Common myeloid progenitor, CD34-positive (primary cell): ENCODE results near the gene PTPRN2.

Experiments used
- CTCF ChIA-PET: fragments of 350-600 bp; sonication (Branson Sonifier 250); formaldehyde crosslinking; loops from one replicate; lab custom pipeline; 2021; ENCODE audit warnings: antibody characterized with exemption; lab: Charles Lee
- POLR2A ChIA-PET: fragments of 350-600 bp; sonication (Branson Sonifier 250); formaldehyde crosslinking; loops from one replicate; lab custom pipeline; 2021; ENCODE audit warnings: antibody characterized with exemption; lab: Charles Lee
- DNase-seq, 3 donors: peaks; one replicate each; pipeline versions ENCODE4 v3.0.0 to v3.0.0-alpha.2; 2013
- H3K27ac ChIP-seq, 2 experiments: 1 replicate in 1 of 2; 2 replicates in 1 of 2; pipeline ENCODE4 v1.7.0; 2013; ENCODE audit warnings: inconsistent platforms in 2 of 2, low read length in 2 of 2, mild to moderate bottlenecking in 2 of 2, low read depth in 1 of 2, moderate library complexity in 1 of 2; ENCODE audit not compliant: severe bottlenecking in 2 of 2, insufficient read depth in 1 of 2, poor library complexity in 1 of 2
- H3K27me3 ChIP-seq, 5 experiments: replicated peaks in 2 of 5; 1 replicate in 3 of 5; 2 replicates in 2 of 5; pipeline versions ENCODE4 v1.6.1 to v1.7.0; 2013; ENCODE audit warnings: low read length in 4 of 5, mild to moderate bottlenecking in 2 of 5, moderate library complexity in 2 of 5, inconsistent platforms in 1 of 5; ENCODE audit not compliant: insufficient read depth in 5 of 5, control insufficient read depth in 4 of 5
- H3K36me3 ChIP-seq, 4 experiments: 1 replicate in 2 of 4; 2 replicates in 2 of 4; pipeline versions ENCODE4 v1.6.1 to v1.7.0; 2013; ENCODE audit warnings: low read length in 3 of 4, control low read depth in 1 of 4, mild to moderate bottlenecking in 1 of 4; ENCODE audit not compliant: control insufficient read depth in 4 of 4, insufficient read depth in 4 of 4
- H3K4me1 ChIP-seq, 4 experiments: 1 replicate in 3 of 4; 2 replicates in 1 of 4; pipeline versions ENCODE4 v1.6.1 to v1.7.1; 2013; ENCODE audit warnings: low read length in 3 of 4, mild to moderate bottlenecking in 3 of 4, control low read depth in 1 of 4, inconsistent platforms in 1 of 4, moderate library complexity in 1 of 4; ENCODE audit not compliant: control insufficient read depth in 4 of 4, insufficient read depth in 4 of 4; ENCODE audit errors: control extremely low read depth in 1 of 4
- H3K4me3 ChIP-seq, 7 experiments: 1 replicate in 4 of 7; 2 replicates in 3 of 7; pipeline versions ENCODE4 v1.5.1 to v1.7.0; 2013; ENCODE audit warnings: mild to moderate bottlenecking in 7 of 7, low read length in 6 of 7, moderate library complexity in 6 of 7, inconsistent platforms in 2 of 7, low read depth in 2 of 7, control low read depth in 1 of 7; ENCODE audit not compliant: insufficient read depth in 4 of 7, control insufficient read depth in 1 of 7; ENCODE audit errors: extremely low read depth in 1 of 7
- H3K9me3 ChIP-seq, 5 experiments: 1 replicate in 4 of 5; 2 replicates in 1 of 5; pipeline versions ENCODE4 v1.6.1 to v1.7.1; 2013; ENCODE audit warnings: low read length in 4 of 5, mild to moderate bottlenecking in 2 of 5, inconsistent platforms in 1 of 5, low read depth in 1 of 5, moderate library complexity in 1 of 5; ENCODE audit not compliant: control insufficient read depth in 4 of 5, insufficient read depth in 2 of 5; ENCODE audit errors: control extremely low read depth in 1 of 5
- WGBS: methylation state at CpG from one replicate; pipeline ENCODE4 v1.1.5; 2013; ENCODE audit not compliant: insufficient coverage; 5-methylcytosine and 5-hydroxymethylcytosine counted together

Gene PTPRN2

DNA sequence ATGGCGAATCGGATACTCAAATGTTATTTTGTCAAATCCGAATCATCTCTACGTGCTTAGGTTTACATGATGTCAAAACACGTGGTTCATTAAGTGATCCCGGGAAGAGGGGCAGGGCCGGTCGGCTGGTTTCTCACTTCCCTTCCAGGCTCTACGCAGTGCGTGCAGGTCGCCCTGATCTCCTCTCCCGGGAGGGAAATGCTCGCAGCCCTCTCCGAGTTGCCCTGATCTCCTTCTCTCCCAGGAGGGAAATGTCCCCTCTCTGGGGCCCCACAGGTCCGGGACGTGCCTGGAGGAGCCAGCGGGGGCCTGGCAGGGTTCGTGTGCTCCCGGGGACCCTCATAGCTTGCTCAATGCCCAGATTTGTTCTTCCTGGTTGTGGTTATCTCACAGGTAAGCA lies 1048.1 kb downstream of the PTPRN2 start:
- no peak overlapping the region for H3K4me3 ChIP-seq
- 93% methylated on average over 16 of the region's 19 CpGs for WGBS
- no peak overlapping the region for H3K27ac ChIP-seq
- CTCF ChIA-PET = interaction anchor here (1.2 kb wide), 1 partner anchor 107 kb away, joined by 3 read pairs; no protein-coding TSS in a partner anchor
- DNase-seq = no peak
- peaks cover 0 to 3% (median 0%) of the 10 kb centered on the region in 5 experiments for H3K27me3 ChIP-seq
- no peaks in the 10 kb centered on the region for H3K36me3 ChIP-seq
- H3K4me1 ChIP-seq = no peaks in the 10 kb centered on the region
- H3K9me3 ChIP-seq = no peaks in the 10 kb centered on the region
- POLR2A ChIA-PET = no interaction called here

DNA sequence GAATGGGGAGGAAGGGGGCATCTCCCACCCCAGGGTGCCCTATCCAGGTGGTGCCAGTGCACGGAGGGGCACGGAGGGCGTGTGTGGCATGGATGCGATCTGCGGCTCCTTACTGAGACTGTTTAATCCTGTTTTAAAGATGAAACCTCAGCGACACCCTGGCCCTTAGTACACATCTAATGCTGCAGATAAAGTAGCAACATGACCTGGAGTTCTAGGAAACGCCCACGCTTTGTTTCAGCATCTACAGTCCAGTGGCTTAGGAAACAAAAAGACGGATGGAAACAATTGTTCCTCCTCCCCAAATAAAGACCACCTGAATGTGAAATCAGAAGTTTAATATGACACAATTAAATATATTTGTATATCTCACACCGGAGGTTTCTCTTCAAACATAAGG lies 1048.9 kb downstream of the PTPRN2 start:
- POLR2A ChIA-PET = no interaction called here
- CTCF ChIA-PET = no interaction called here

DNA sequence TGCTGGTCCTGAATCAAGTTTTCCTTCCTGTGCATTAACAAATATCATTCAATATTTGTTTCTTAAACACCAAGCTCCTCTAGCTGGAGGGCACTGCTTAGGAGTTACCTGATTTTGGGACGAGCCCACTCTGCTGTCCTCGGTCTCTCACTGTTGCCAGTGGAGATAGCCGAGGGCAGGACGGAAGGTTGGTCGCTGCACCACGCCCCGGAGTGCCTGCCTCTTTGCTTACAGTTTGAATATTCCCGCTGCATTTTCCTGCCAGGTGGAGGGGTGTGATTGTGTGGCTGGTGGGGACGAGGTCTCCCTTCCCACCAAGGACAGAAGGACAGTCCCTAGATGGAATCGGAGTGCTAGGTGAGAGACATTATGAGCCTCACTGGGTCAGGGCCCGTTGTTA lies 1049.3 kb downstream of the PTPRN2 start:
- ChIA-PET POLR2A (no interaction called here), CTCF (no interaction called here)
- H3K4me1 ChIP-seq = no peaks in the 10 kb centered on the region
- peaks cover 0 to 6% (median 0%) of the 10 kb centered on the region in 5 experiments for H3K27me3 ChIP-seq
- WGBS = 97% methylated on average over 8 of the region's 11 CpGs
- no peaks in the 10 kb centered on the region for H3K36me3 ChIP-seq
- H3K4me3 ChIP-seq = no peak overlapping the region
- no peak for DNase-seq
- no peak overlapping the region for H3K27ac ChIP-seq
- H3K9me3 ChIP-seq = no peaks in the 10 kb centered on the region

More for the DNA sequence above, 1048.9 kb downstream of the PTPRN2 start:
- peaks cover 0 to 6% (median 0%) of the 10 kb centered on the region in 5 experiments for H3K27me3 ChIP-seq
- H3K27ac ChIP-seq = no peak overlapping the region
- no peak overlapping the region for H3K4me3 ChIP-seq
- no peak for DNase-seq
- H3K36me3 ChIP-seq = no peaks in the 10 kb centered on the region
- H3K4me1 ChIP-seq = no peaks in the 10 kb centered on the region
- 97% methylated on average over 6 of the region's 10 CpGs for WGBS
- H3K9me3 ChIP-seq = no peaks in the 10 kb centered on the region

DNA sequence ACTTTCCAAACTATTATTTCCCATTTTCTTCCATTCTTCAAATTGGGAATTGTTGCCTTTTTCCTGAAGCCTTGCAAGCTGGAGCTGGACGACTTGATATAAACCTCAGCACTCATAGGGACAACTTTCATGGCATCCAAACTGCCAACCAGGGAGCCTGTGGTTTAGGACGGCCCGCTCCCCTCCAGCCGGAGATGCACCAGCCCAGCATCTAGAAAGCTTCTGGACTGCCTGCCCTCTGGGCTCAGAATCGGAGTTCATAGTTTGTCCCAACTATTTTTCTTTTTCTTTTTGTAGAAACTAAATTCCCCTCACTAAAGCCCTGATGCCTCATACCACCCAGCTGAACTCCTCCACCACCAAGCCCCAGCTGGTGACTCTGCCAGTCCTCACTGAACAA lies 1050.6 kb downstream of the PTPRN2 start:
- Histone ChIP-seq H3K36me3 (no peaks in the 10 kb centered on the region), H3K4me1 (no peaks in the 10 kb centered on the region), H3K4me3 (no peak overlapping the region), H3K9me3 (peaks cover 0 to 5% (median 0%) of the 10 kb centered on the region in 5 experiments), H3K27me3 (peaks cover 0 to 6% (median 0%) of the 10 kb centered on the region in 5 experiments), H3K27ac (no peak overlapping the region)
- POLR2A ChIA-PET = no interaction called here
- WGBS = 100% methylated on average over 5 of the region's 5 CpGs
- CTCF ChIA-PET = no interaction called here
- DNase-seq = no peak

DNA sequence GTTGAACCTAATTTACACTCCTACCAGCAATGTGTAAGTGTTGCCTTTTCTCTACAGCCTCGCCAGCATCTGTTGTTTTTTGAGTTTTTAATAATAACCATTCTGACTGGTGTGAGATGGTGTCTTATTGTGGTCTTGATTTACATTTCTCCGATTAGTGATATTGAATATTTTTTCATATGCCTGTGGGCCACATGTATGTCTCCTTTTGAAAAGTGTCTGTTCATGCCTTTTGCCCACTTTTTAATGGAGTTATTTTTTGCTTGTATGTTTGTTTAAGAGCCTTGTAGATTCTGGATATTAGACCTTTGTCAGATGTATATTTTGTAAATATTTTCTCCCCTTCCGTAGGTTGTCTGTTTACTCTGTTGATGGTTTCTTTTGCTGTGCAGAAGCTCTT lies 1055.6 kb downstream of the PTPRN2 start:
- ChIA-PET POLR2A (no interaction called here), CTCF (no interaction called here)
- WGBS = 100% methylated on average over 1 of the region's 3 CpGs
- no peaks in the 10 kb centered on the region for H3K4me1 ChIP-seq
- peaks cover 0 to 17% (median 6%) of the 10 kb centered on the region in 5 experiments for H3K27me3 ChIP-seq
- peaks cover 0 to 9% (median 0%) of the 10 kb centered on the region in 5 experiments for H3K9me3 ChIP-seq
- no peak overlapping the region for H3K4me3 ChIP-seq
- no peaks in the 10 kb centered on the region for H3K36me3 ChIP-seq
- no peak for DNase-seq
- H3K27ac ChIP-seq = no peak overlapping the region

DNA sequence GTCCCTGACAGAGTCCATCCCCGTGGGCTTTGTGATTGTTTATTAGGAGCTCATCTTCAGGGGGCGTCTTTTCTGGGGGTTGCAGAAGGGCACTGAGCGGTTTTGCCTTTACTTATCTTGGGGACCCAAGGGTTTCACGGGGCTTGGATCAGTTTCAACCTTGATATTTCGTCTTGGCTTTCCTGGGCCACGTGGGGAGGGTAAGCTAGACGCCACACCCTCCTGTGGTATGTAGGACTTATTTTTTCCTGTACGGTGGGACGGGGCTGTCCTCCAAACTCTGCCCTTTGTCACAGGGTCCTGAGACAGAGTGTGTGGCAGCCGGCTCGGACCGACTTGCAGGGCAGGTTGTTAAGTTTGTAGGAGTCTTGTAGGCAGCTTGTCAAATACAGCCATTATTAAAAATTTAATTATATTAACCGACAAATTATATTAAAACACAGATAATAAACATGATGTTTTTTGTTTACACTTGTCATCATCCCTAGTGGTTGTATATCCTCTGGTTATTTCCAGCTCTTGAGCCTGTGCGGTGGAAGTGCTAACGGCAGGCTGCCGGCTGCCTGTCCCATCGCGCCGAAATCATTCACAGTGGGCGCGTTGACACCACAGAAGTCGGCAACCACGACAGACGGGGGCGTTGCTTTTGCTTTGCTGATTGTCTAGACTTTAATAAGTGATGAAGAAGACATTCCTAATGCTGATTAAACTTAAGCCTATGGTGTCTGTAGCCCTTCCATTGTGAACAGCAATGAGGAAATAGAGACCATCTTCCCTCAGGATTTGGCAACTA lies 1057.7 kb downstream of the PTPRN2 start:
- Histone ChIP-seq H3K27me3 (peaks cover 0 to 26% (median 5%) of the 10 kb centered on the region in 5 experiments), H3K36me3 (no peaks in the 10 kb centered on the region), H3K9me3 (peaks cover 0 to 9% (median 0%) of the 10 kb centered on the region in 5 experiments), H3K4me1 (no peaks in the 10 kb centered on the region), H3K4me3 (no peak overlapping the region), H3K27ac (no peak overlapping the region)
- CTCF ChIA-PET = no interaction called here
- no peak for DNase-seq
- 87% methylated on average over 19 of the region's 25 CpGs for WGBS
- POLR2A ChIA-PET = no interaction called here

DNA sequence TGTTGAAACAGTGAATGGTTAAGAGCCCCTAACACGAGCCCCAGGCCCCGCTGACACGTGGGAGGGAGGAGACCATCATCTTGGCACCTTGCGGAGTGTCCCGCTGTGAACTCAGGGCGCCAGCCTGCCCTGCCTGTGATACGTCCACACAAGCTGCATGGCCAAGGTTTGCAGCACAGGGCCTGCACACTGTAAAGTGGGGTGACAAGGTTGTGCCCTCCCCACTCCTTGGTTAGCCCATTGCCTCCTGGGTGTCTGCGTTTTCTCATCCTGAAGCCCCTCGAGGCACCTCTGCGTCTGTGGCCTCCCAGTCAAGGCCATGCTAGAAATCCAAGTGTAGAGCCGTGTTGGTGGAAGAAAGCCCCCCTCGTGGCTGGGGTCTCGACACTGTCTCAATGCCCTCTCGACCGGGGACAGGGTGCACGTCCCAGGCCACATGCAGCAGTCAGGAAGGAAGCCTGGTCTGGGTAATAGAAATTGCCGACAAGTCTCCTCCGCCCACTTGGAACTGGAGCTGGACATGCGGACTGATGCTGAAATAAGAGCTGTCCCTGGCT lies 1058.8 kb downstream of the PTPRN2 start:
- Histone ChIP-seq H3K4me3 (no peak overlapping the region), H3K27ac (no peak overlapping the region), H3K4me1 (no peaks in the 10 kb centered on the region), H3K36me3 (no peaks in the 10 kb centered on the region), H3K9me3 (peaks cover 0 to 9% (median 0%) of the 10 kb centered on the region in 5 experiments), H3K27me3 (peaks cover 0 to 31% (median 2%) of the 10 kb centered on the region in 5 experiments)
- no peak for DNase-seq
- CTCF ChIA-PET = no interaction called here
- POLR2A ChIA-PET = no interaction called here
- 70% methylated on average over 19 of the region's 19 CpGs for WGBS
